GM12801 (cell line): Measurements from ENCODE around the gene ZKSCAN5.

Source experiments
- TF ChIP-seq, protein P1 (sequence below): IDR thresholded peaks from one replicate; pipeline ENCODE4 v1.5.1; 2011; ENCODE audit warnings: control low read depth; ENCODE audit not compliant: insufficient read length; ENCODE audit errors: extremely low read depth

Gene ZKSCAN5

GRCh38 chr7:99571768-99572167 lies 67.3 kb downstream of the ZKSCAN5 start:
- TF ChIP-seq, protein P1, sequence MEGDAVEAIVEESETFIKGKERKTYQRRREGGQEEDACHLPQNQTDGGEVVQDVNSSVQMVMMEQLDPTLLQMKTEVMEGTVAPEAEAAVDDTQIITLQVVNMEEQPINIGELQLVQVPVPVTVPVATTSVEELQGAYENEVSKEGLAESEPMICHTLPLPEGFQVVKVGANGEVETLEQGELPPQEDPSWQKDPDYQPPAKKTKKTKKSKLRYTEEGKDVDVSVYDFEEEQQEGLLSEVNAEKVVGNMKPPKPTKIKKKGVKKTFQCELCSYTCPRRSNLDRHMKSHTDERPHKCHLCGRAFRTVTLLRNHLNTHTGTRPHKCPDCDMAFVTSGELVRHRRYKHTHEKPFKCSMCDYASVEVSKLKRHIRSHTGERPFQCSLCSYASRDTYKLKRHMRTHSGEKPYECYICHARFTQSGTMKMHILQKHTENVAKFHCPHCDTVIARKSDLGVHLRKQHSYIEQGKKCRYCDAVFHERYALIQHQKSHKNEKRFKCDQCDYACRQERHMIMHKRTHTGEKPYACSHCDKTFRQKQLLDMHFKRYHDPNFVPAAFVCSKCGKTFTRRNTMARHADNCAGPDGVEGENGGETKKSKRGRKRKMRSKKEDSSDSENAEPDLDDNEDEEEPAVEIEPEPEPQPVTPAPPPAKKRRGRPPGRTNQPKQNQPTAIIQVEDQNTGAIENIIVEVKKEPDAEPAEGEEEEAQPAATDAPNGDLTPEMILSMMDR = no peak

GRCh38 chr7:99573257-99573656 lies 68.8 kb downstream of the ZKSCAN5 start:
- TF ChIP-seq, protein P1 = no peak

- TF ChIP-seq, protein P1 = no peak
Measured at GRCh38 chr7:99576251-99576650, 71.8 kb downstream of the ZKSCAN5 start.

DNA sequence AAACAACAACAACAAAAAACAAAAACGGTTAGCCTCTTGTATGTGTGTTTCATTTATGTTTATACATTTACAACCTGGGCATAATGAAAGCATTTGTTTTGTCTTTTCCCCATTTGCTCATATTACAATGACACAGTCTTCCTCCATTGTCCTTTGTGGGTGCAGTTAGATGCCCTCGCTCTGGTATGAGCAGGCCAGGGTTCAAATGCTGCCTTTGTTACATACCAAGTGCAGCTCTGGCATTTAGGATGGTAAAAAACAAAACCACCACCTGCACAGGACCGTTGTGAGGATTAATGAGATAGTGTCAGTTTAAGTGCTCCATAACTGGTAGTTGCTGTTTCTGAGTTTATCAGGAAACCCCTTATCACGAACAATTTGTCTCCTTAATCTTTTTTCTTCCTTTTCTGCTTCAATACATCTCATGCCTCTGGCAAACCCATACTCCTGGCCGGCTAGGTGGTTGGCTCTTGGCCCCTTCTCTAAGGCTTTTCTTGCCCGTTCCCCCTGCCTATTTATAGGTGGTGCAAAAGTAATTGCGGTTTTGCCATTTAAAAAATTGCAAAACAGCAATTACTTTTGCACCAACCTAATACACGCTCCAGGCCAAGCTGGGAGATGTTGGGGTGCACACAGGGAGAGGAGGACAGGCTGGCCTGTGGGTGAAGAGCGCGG lies 75.0 kb downstream of the ZKSCAN5 start:
- TF ChIP-seq, protein P1 = no peak

GRCh38 chr7:99579956-99580777 lies 75.7 kb downstream of the ZKSCAN5 start:
- TF ChIP-seq, protein P1 = no peak
